NT2/D1 (cell line): ENCODE data around the gene SPPL2B.
"Not testable (repeated sequence)": the region's sequence is repeated elsewhere in the genome, so short reads cannot be mapped to it uniquely, and the experiment has no call there.

Source experiments
- DNase-seq: peaks from one replicate; pipeline ENCODE4 v3.0.0-alpha.2; 2011; ENCODE audit warnings: low read depth, low spot score
- H3K27me3 ChIP-seq: 2 replicates; pipeline ENCODE4 v1.6.0; 2011; ENCODE audit warnings: mild to moderate bottlenecking; ENCODE audit not compliant: insufficient read length, insufficient read depth
- H3K36me3 ChIP-seq: 2 replicates; pipeline ENCODE4 v1.6.1; 2011; ENCODE audit warnings: mild to moderate bottlenecking, low read length, mixed read lengths; ENCODE audit not compliant: insufficient read depth, insufficient read length
- H3K4me1 ChIP-seq: 2 replicates; pipeline ENCODE4 v1.5.1; 2011; ENCODE audit not compliant: insufficient read depth, insufficient read length
- H3K4me3 ChIP-seq: 2 replicates; pipeline ENCODE4 v1.5.1; 2011; ENCODE audit warnings: low read depth; ENCODE audit not compliant: insufficient read length
- H3K9ac ChIP-seq: 2 replicates; pipeline ENCODE4 v1.6.0; 2011; ENCODE audit warnings: low read depth; ENCODE audit not compliant: insufficient read length
- H3K9me3 ChIP-seq: 2 replicates; pipeline ENCODE4 v1.5.1; 2011; ENCODE audit warnings: mild to moderate bottlenecking, low read length; ENCODE audit not compliant: insufficient read depth
- SUZ12 ChIP-seq: IDR thresholded peaks from 2 replicates; pipeline ENCODE4 v1.6.1; 2011; ENCODE audit not compliant: insufficient read length, insufficient read depth; ENCODE audit errors: extremely low read depth
- YY1 ChIP-seq: IDR thresholded peaks from 2 replicates; pipeline ENCODE4 v1.6.1; 2011; ENCODE audit not compliant: insufficient read length, insufficient read depth
- ZNF274 ChIP-seq: IDR thresholded peaks from 2 replicates; pipeline ENCODE4 v1.6.1; 2011; ENCODE audit warnings: mild to moderate bottlenecking, low read depth, low read length

SPPL2B gene

GRCh38 chr19:2387367-2388288, 59.1 kb downstream of the SPPL2B start:
- H3K4me1 ChIP-seq = peaks cover 2% of the 10 kb centered on the region
- no peak overlapping the region for H3K4me3 ChIP-seq
- DNase-seq = no peak
- H3K9ac ChIP-seq = peak overlapping the region; percentile 0
- no peaks in the 10 kb centered on the region for H3K27me3 ChIP-seq
- H3K36me3 ChIP-seq = no peaks in the 10 kb centered on the region
- TF ChIP-seq YY1 = no peak
- TF ChIP-seq SUZ12 = no peak
- no peak for TF ChIP-seq ZNF274
- no peaks in the 10 kb centered on the region; the same call in 1 of the 2 replicates for H3K9me3 ChIP-seq

GRCh38 chr19:2389594-2389993, 61.1 kb downstream of the SPPL2B start:
- TF ChIP-seq ZNF274 (no peak), YY1 (no peak), SUZ12 (no peak)
- Histone ChIP-seq H3K9ac (no peak overlapping the region), H3K4me1 (peaks cover 2% of the 10 kb centered on the region), H3K9me3 (peaks cover 7% of the 10 kb centered on the region; the same call in 1 of the 2 replicates), H3K36me3 (no peaks in the 10 kb centered on the region), H3K4me3 (no peak overlapping the region), H3K27me3 (no peaks in the 10 kb centered on the region)
- no peak for DNase-seq

- peak; percentile 39 for DNase-seq
- H3K27me3 ChIP-seq = no peaks in the 10 kb centered on the region
- no peak for TF ChIP-seq ZNF274
- TF ChIP-seq SUZ12 = no peak
- TF ChIP-seq YY1 = no peak
- no peak overlapping the region for H3K4me3 ChIP-seq
- peaks cover 7% of the 10 kb centered on the region; the same call in 1 of the 2 replicates for H3K9me3 ChIP-seq
- H3K9ac ChIP-seq = no peak overlapping the region
- peaks cover 4% of the 10 kb centered on the region for H3K4me1 ChIP-seq
- no peaks in the 10 kb centered on the region for H3K36me3 ChIP-seq
Observed at GRCh38 chr19:2391118-2391725, 62.7 kb downstream of the SPPL2B start.

- Histone ChIP-seq H3K9me3 (peaks cover 7% of the 10 kb centered on the region; the same call in 1 of the 2 replicates), H3K27me3 (no peaks in the 10 kb centered on the region), H3K4me3 (no peak overlapping the region), H3K4me1 (peaks cover 5% of the 10 kb centered on the region), H3K9ac (no peak overlapping the region), H3K36me3 (no peaks in the 10 kb centered on the region)
- no peak for DNase-seq
- no peak for TF ChIP-seq ZNF274
- TF ChIP-seq YY1 = no peak
- no peak for TF ChIP-seq SUZ12
Observed at GRCh38 chr19:2392366-2392765, 63.9 kb downstream of the SPPL2B start.

GRCh38 chr19:2392899-2393298, 64.4 kb downstream of the SPPL2B start:
- H3K27me3 ChIP-seq, H3K4me3 ChIP-seq, DNase-seq, H3K9ac ChIP-seq, H3K4me1 ChIP-seq, H3K36me3 ChIP-seq, H3K9me3 ChIP-seq: not testable (repeated sequence)

GRCh38 chr19:2394054-2394441, 65.6 kb downstream of the SPPL2B start:
- no peak overlapping the region for H3K9ac ChIP-seq
- H3K27me3 ChIP-seq = no peaks in the 10 kb centered on the region
- no peak overlapping the region for H3K4me3 ChIP-seq
- H3K9me3 ChIP-seq = peaks cover 7% of the 10 kb centered on the region; the same call in 1 of the 2 replicates
- no peaks in the 10 kb centered on the region for H3K36me3 ChIP-seq
- TF ChIP-seq SUZ12 (no peak), YY1 (no peak), ZNF274 (no peak)
- no peak for DNase-seq
- peaks cover 5% of the 10 kb centered on the region for H3K4me1 ChIP-seq

GRCh38 chr19:2394442-2395292, 66.2 kb downstream of the SPPL2B start:
- Histone ChIP-seq H3K9me3 (peaks cover 7% of the 10 kb centered on the region; the same call in 1 of the 2 replicates), H3K9ac (no peak overlapping the region), H3K27me3 (no peaks in the 10 kb centered on the region), H3K4me1 (peaks cover 5% of the 10 kb centered on the region), H3K4me3 (no peak overlapping the region), H3K36me3 (no peaks in the 10 kb centered on the region)
- no peak for DNase-seq
- no peak for TF ChIP-seq YY1
- TF ChIP-seq ZNF274 = no peak
- no peak for TF ChIP-seq SUZ12

GRCh38 chr19:2395293-2395829, 66.9 kb downstream of the SPPL2B start:
- not testable (repeated sequence) for H3K27me3 ChIP-seq, H3K9ac ChIP-seq, DNase-seq, H3K4me1 ChIP-seq, H3K36me3 ChIP-seq, H3K9me3 ChIP-seq, H3K4me3 ChIP-seq

- not testable (repeated sequence) for H3K4me1 ChIP-seq, H3K9me3 ChIP-seq, H3K9ac ChIP-seq, H3K36me3 ChIP-seq, H3K27me3 ChIP-seq, H3K4me3 ChIP-seq, DNase-seq
Observed at GRCh38 chr19:2397173-2397572, 68.7 kb downstream of the SPPL2B start.
